Uterus (tissue), 2 donors: Measurements from ENCODE around the gene CDH7.

ENCODE experiments used
- POLR2A ChIP-seq, 2 donors: fragments of 450-650 bp; IDR thresholded peaks; one replicate each; pipeline ENCODE4 v1.6.1; 2016; ENCODE audit warnings: antibody characterized with exemption in 2 of 2, mild to moderate bottlenecking in 1 of 2, moderate library complexity in 1 of 2
- TF ChIP-seq, protein P1 (sequence below), 4 experiments: fragments of 200-600 bp in 2 of 4; fragments of 450-650 bp in 2 of 4; sonication (generic) in 2 of 4; IDR thresholded peaks; one replicate each; pipeline ENCODE4 v1.5.1; 2016 to 2019; ENCODE audit warnings: antibody characterized with exemption in 4 of 4, mild to moderate bottlenecking in 2 of 4, moderate library complexity in 1 of 4

GRCh38 chr18:65936678-65937077 is 185.9 kb downstream of the CDH7 start:
- TF ChIP-seq, protein P1, sequence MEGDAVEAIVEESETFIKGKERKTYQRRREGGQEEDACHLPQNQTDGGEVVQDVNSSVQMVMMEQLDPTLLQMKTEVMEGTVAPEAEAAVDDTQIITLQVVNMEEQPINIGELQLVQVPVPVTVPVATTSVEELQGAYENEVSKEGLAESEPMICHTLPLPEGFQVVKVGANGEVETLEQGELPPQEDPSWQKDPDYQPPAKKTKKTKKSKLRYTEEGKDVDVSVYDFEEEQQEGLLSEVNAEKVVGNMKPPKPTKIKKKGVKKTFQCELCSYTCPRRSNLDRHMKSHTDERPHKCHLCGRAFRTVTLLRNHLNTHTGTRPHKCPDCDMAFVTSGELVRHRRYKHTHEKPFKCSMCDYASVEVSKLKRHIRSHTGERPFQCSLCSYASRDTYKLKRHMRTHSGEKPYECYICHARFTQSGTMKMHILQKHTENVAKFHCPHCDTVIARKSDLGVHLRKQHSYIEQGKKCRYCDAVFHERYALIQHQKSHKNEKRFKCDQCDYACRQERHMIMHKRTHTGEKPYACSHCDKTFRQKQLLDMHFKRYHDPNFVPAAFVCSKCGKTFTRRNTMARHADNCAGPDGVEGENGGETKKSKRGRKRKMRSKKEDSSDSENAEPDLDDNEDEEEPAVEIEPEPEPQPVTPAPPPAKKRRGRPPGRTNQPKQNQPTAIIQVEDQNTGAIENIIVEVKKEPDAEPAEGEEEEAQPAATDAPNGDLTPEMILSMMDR (IDR thresholded peaks at IDR 0.05) = no peak
- no peak for TF ChIP-seq POLR2A (IDR thresholded peaks at IDR 0.05)
